HG02943 (cell line): Measurements from ENCODE around the gene KRT14.
"Not testable (repeated sequence)": the region's sequence is repeated elsewhere in the genome, so short reads cannot be mapped to it uniquely, and the experiment has no call there.

Experiments
- ATAC-seq: cut with Tn5 transposase; IDR thresholded peaks from one replicate; pipeline ENCODE4 v1.9.1; 2021; ENCODE audit warnings: mild to moderate bottlenecking, low read depth, moderate library complexity; ENCODE audit not compliant: unreplicated experiment

The KRT14 gene

DNA sequence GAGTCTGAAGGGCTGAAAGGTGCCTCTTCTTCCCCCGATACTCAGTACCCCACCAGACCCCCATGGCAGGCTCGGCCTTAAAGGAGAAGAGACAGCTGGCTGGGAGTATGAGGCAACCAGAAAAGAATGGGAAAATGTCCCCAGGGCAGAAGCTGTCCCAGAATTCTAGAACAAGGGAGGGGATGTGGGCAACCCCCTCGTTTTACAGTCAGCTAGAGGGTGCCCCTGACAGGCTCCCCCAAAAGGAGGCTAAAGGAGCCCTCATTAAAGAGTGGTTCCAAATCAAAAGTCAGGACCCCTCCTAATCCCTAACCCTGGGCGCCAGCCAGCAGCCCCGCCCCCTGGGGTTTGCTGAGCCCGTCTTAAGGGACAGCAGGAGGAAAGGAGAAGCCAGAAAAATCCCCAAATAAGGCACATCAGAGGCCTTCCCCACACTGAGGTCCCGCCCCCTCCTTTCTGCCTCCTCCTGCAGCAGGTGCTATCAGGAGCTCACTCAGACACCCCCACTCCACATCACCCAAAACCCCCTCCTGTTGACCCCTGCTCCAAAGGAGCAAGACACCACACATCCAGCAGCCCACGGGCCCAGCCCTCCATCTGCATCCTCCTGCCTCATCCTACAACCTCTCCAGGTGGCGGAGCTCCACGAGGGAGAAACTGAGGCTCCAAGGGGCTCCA is 36.6 kb upstream of the KRT14 start:
- not testable (repeated sequence) for ATAC-seq

DNA sequence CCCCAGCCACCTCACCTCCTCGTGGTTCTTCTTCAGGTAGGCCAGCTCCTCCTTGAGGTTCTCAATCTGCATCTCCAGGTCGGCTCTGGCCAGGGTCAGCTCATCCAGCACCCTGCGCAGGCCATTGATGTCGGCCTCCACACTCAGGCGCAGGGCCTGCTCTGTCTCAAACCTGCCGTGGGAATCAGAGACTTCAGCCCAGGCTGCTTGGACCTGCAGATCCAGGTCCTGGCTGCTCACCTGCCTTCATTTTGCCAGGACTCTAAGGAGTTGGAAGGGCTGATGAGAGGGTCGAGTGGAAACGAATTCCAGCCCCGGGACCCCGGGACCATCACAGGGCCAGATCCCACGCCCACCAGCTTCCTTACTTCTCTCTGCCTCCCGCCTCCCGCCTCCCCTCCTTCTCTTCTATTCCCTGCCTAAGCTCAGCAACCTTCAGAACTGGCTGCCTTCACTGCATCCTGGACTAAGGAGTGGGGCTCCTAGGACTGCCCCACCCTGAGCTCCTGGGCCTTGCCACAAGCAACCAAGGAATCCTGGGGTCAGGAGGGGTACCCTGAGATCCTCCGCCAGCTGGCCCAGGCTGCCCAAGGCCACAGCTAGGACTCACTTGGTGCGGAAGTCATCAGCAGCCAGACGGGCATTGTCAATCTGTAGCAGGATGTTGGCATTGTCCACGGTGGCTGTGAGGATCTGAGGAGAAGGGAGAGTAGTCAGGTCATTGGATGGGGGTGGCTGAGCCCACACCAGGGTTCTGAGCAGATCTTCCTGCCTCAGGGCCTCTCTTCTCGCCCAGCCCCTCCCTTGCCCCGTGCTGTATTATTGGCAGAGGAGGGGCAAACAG is 35.9 kb upstream of the KRT14 start:
- ATAC-seq: not testable (repeated sequence)

DNA sequence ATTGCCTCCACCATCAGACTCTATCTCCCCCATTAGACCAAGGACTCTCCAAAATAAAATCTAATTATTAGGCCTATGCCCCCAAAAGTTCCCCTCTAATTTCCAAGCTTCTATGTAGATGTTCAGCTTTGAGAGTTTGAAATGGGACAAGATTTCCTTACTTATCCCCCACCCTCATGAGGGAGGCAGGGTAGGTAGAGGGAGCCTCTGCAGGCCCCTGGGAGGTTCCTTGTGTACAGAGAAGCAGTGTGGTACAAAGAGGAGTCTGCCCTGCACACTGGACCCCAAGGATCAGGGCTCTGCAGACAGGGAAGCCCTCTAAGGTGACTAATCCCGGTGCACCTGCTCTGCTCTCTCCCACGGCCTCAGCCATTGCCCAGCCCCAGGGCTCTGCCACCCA is 35.2 kb upstream of the KRT14 start:
- no peak for ATAC-seq

DNA sequence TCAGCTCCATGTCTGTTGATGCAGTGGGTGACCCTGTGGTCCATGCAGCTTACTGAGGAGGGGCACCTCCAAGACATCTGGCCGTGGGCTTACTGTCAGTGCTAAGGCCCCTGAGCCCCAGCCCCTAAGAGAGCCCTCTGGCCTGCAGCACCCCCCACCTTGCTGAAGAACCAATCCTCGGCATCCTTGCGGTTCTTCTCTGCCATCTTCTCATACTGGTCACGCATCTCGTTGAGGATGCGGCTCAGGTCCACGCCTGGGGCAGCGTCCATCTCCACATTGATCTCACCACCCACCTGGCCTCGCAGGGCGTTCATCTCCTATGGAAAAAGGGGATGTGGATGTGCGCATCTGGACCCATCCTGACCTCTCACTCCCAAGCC is 34.7 kb upstream of the KRT14 start:
- ATAC-seq: not testable (repeated sequence)

DNA sequence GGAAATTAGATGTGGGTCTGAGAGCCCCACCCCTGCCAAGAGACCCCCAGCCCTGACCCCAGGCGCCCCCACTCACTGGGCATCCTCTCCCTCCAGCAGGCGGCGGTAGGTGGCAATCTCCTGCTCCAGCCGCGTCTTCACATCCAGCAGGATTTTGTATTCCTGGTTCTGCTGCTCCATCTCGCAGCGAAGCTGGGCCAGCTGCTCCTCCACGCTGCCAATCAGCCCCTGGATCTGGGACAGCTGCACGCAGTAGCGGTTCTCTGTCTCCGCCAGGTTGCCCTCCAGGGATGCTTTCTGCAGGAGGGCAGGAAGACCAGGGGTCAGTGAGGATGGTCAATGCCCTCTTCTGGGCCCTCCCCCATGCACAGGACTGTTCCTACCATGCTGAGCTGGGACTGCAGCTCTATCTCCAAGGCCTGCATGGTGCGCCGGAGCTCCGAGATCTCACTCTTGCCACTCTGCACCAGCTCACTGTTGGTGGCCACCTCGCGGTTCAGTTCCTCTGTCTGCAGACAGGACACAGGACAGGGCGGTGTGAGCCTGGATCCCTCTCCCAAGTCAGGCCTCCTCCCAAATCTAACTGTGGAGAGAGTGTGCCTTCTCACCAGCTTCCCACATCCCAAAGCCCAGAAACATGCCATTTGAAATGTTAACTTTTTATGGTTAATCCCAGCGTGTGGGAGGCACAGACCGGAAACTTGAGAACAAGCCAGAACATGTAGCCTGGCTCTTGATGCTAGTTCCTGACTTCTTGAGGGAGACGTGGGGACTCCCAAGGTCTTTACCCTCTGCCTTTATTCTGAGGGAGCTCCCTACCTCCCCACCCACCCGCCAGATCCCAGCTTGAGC is 34.1 kb upstream of the KRT14 start:
- no peak for ATAC-seq

DNA sequence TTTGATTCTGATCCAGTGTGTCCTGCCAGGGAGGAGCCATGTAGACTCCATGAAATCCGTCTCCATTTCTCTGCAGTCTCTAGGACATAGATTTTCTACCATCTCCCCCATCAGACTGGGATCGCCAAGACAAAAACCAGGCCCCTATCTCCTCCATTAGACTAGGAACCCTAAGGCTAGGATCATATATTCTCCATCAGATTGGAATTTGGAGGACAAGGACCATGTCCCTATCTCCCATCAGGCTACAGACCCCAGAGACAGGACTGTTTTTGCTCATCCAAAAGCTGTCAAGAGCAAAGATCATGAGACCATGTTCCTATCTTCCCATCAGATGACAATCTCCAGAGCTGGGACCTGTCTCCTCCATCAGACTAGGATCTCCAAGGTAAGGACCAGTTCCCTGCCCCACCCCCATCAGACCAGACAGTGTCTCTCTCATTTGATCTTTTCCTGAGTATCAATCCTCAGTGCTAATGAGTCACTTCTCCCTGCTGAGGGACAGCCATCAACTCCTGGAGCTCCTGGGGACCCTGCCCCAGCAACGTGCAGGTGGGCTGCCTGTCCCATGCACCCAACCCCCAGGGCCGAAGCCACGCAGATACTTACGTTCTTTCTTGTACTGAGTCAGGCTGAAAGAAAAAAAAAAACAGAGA is 33.4 kb upstream of the KRT14 start:
- ATAC-seq: not testable (repeated sequence)

DNA sequence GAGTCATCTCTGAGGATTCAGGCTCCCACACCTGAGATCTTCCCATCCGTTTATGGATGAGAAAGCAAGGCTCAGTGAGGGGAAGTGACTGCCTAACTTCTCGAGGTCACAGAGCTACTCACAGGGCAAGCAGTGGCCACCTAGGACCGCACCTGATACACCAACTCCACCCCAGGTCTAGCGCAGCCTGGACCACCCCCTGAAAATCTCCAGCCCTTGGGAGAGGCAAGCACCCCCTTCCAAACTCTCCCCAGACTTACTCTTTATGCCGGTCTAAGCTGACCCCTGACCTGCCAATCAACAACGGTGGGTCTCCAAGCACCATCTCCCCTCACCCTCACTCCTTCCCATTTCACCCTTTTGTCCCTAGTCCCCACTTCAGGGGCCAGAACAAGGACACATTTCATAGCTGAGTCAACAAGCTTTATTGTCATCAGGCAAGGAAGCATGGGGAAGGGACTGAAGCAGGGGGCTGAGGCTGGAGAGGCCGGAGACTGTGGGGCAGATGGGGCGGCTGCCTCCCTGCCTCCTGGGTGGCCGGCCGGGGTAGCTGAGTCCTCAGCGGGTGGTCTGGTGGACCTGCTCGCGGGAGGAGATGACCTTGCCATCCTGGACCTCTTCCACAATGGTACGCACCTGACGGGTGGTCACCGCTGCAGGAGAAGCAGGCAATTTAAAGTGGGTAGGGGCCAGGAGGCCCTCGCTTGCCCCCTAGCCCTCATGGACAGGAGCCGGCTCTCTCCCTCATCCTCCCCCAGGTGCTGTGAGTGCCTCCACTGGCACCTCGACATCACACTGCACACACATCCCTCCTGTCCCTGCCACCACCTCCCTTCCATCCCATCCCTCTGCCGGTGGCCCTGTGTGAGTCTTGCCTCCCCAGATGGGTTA is 32.6 kb upstream of the KRT14 start:
- no peak for ATAC-seq

DNA sequence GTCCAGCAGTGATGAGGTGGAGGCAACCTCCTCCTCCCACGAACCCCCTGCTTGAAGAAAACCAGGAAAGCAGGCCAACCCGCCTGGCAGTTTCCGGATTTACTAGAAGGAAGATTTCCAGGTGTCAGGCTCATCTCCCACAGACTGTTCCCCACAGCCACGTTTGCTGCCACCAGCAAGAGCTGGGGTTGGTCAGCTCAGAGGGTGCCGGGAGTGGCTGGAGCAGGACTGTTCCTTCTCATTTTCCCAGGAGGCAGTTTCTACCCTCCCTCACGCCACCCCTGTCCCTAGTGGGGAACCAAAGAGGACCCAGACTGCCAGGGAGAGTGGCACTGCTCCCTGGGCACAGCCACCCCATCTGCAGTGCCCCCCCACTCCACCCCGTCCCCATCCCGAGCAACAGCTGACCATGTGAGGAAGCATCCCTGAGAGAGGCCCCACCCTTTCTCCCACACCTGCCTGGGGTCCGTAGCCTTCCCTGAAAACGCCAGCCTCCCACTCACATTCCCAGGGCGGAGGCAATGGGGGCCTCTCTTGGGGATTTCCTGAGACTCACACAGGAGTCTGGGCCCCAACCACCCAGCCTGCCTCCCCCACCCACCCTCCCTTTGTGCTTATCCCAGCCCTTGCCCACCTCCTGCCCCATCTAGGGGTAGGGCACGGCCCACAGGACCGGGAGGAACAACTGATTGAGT is 31.8 kb upstream of the KRT14 start:
- no peak for ATAC-seq

DNA sequence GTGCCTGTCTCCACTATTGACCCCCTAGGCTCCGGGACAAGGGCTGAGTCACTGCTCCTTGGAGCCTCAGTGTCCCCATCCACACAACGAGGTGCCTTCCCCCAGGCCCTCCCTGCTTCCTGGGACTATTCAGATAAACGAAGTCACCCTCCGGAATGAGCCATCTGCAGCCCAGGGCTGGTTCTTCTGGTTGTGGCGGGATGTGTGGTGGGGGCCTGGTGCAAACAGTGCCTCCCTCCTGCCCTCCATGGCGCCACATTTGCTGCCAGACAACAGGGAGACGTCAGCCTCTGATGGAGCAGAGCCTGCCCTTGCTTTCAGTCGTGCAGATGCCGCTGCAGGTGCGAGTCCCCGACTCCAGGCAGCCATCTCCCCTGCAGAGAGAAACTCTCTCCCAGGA is 31.0 kb upstream of the KRT14 start:
- ATAC-seq: no peak

DNA sequence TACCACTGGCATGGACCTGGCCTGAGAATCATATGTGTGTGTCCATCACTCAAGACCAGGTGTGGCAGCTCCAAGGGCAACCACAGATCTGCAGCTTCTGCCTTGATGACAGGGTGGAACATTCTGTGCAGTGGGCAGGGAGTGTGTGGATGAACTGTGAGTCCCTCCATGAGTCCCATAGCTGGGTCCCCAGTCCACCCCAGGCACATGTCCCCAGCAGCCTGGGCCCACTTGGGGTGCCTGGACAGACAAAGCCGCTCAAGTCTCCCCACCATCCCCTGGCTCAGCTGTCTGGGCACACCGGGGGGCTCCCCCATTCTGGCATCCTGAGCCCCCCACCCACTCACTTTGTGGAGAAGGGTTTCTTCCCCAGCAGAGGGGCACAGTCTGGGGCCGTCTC is 30.4 kb upstream of the KRT14 start:
- ATAC-seq: no peak

DNA sequence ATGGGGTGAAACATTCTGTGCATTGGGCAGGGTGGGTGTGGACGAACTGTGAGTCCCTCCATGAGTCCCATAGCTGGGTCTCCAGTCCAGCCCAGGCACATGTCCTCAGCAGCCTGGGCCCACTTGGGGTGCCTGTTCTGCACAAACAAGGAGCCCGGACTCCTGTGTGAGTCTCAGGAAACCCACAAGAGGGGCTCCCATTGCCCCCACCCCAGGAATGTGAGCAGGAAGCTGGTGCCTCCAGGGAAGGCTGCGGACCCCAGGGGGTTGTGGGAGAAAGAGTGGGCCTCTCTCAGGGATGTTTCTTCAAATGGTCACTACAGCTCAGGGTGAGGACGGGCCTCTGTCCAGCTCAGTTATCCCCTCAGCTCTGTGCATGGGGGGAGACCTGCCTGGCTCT is 29.8 kb upstream of the KRT14 start:
- not testable (repeated sequence) for ATAC-seq

DNA sequence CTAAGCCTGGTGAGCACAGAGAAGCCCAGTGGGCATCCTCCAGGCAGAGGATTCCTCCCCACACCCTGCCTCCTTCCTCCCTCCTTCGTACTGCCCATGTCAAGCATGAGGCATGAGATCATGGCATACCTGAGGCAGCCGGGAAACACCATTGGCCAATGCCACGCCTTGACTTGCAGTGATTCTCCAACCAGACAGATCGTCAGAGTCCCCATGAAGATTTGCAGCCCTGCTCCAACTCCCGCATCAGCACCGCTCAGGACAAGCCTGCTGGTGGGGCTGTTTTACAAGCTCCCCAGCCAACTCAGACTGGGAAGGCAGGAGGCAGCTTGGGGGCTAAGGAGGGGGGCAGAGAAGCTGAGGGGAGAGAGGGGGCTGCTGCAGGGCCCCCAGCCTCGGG is 28.8 kb upstream of the KRT14 start:
- no peak for ATAC-seq

DNA sequence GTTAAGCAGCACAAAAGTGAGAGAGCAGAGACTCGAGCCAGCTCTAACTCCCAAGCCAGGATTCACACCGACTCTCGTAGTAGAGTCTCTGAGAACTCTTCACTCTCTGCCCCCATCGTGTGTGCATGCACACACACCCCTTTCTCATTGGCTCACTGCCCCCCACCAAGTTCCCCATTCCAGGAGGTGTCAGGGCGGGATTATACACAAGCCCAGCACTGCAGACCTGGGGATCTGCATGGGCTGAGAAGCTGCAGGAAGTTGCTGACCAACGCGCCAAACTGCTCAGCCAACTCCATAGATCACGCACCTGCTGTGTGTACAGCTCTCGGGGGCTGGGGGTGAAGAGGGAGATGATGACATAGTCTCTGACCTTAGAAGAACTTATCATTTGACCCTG is 28.1 kb upstream of the KRT14 start:
- not testable (repeated sequence) for ATAC-seq

DNA sequence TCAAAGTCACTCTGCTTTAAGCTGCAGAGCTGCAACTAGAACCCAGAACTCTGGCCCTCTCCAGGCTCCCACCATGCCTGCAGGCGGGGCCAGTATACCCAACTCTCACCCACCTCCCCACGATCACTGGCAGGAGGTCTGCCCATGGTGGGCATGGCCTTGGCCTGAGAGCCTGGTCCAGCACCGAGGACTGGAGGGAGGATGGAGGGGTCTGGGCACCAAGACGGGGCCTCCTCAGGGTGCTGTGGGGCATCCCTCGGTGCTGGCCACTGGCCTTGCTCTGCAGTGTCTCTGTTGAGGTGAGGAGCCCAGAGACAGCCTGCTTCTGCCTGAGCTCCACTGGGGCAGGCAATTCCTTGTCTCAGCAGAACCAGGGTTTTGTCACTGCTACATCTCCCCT is 27.4 kb upstream of the KRT14 start:
- no peak for ATAC-seq

DNA sequence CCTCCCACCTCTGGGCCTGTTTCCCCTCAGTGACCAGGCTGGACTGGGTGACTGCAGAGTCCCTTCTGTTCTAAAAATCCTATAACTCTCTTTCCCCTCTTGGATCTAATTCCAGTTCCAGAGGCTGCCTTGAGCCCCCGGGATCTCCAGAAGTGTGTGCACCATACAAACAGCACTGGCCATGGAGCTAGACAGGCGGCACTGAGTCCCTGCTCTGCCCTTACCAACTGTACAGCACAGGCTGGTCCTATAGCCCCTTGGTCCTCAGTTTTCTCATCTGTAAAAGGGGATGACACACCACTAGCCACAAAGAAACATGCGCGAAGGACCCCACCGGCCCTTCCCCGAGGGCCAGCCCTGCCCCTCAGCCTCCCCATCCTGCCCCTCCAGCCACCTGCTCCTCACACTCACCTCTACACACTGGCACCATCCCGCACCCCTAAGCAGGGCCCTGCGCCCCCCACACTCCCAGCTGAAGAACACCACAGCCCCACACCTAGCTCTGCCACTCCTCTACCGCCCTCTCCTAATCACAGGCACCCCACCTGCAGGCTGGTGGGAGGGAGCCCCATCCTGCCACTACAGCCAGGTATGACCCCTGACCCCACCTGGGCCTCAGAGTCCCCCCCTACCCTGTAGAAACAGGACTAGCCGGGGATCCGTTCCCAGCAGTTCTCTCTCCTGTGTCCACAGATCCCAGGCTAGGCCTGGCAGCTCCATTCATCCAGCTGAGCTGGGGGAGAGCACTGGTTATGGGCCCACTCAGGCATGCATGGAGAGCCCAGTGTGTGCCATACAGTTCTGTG is 26.8 kb upstream of the KRT14 start:
- ATAC-seq: no peak

DNA sequence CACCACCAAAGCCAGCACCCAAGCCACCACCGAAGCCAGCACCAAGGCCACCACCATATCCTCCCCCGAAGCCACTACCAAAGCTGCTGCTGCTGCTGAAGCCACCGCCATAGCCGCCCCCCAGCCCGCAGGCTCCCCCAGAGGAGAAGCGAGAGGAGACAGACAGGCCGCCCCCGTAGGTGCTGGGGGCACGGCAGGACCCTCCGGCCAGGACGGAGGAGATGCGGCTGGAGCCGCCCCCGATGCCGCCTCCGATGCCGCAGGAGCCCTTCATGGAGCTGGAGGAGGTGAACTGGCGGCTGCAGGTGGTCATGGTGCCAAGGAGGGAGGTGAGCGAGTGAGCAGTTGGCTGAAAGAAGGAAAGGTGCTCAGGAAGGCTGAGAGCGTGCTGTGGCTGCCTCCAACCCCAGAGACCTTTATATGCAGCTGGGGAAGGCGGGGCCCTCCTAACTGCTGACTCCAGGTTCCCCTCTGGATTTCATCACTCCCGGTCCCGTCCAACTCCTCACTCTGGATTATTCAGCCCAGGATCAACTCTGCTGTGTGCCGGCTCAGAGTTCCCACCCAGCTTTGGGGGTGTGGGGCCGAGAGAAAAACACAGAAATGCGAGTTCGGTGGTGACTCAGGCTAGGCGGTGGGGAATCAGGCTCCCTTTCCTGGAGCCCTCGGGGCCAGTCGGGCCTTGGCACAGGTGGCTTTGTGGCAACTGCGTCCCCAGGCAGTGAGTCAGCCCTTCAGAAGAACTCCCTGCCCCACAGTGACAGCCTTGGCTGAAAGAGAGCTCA is 25.9 kb upstream of the KRT14 start, which contains the start of gene KRT16:
Gene KRT16, minus strand, starts transcription at position 392 of the 785 bp plus-strand sequence. Its CDS starts 79 bp downstream, at position 313.
- not testable (repeated sequence) for ATAC-seq

DNA sequence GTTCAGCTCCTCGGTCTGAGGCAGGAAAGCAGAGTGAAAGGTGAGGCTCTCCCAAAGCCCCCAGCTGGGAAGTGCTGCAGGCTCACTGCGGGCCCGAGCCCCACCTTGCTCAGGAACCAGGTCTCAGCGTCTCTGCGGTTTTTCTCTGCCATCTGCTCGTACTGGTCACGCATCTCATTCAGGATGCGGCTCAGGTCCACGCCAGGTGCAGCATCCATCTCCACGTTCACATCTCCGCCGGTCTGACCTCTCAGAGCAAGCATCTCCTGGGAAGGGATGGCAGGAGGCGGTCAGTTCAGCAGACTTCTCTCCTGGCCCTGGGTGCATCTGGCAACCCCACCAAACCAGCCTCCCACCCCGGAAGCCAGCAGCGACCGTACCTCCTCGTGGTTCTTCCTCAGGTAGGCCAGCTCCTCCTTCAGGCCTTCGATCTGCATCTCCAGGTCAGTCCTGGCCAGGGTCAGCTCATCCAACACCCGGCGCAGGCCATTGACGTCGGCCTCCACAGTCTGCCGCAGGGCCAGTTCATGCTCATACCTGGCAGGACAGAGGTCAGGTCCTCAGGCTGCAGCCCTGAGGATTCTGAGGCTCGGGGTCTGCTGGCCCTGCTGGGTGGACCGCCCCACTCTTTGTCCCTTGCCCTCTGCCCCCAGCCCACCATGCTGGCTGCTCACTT is 24.4 kb upstream of the KRT14 start:
- no peak for ATAC-seq
